Kidney epithelial cell (primary cell): Measurements from ENCODE around the gene RSAD2. TPM values are rescaled to one million over a fixed set of nuclear protein-coding genes. Genes with fewer than 3 reads are reported as not detected.
"Not testable (repeated sequence)": the region's sequence is repeated elsewhere in the genome, so short reads cannot be mapped to it uniquely, and the experiment has no call there.

ENCODE experiments used
- DNase-seq: peaks from one replicate; pipeline ENCODE4 v3.0.0-alpha.2; 2010; ENCODE audit warnings: low read depth
- H3K27me3 ChIP-seq: 2 replicates; pipeline ENCODE4 v1.6.0; 2011; ENCODE audit warnings: low read length; ENCODE audit not compliant: control insufficient read depth, insufficient read depth
- H3K36me3 ChIP-seq: 2 replicates; pipeline ENCODE4 v1.5.1; 2011; ENCODE audit warnings: low read length; ENCODE audit not compliant: control insufficient read depth, insufficient read depth
- H3K4me3 ChIP-seq: 2 replicates; pipeline ENCODE4 v1.5.1; 2011; ENCODE audit warnings: low read depth, mild to moderate bottlenecking, control low read depth, low read length
- total RNA-seq: library from RNA; depleted of rRNA; stranded (reverse); fragments of >200 nt; gene quantifications from 2 replicates; pipeline ENCODE4 v1.2.3, GENCODE V29; 2015
- TF ChIP-seq, protein P1 (sequence below): IDR thresholded peaks from 2 replicates; pipeline ENCODE4 v1.5.1; 2011; ENCODE audit warnings: mild to moderate bottlenecking, moderate library complexity, low read length, control low read depth, inconsistent platforms; ENCODE audit not compliant: insufficient read depth, poor library complexity, severe bottlenecking

RSAD2 gene
- total RNA-seq, 1 donor from 2014 or later: 3.6 TPM

DNA sequence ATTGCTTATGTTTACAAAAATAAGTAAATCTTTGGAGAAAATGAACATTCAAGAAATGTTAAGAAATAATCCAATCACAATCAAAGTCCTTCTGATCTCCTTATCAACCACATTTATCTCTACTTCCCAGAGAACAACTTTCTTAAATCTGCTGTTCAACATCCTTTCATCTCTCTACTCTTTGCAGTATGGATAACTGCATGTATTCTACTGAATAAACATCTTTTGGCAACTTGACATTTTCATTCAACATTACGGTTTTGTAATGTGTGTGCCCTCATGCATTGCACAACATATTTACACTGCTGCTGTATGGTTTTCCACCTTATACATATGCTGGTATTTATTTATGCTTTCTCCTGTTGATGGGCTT, 21.0 kb upstream of the RSAD2 start:
- TF ChIP-seq, protein P1, sequence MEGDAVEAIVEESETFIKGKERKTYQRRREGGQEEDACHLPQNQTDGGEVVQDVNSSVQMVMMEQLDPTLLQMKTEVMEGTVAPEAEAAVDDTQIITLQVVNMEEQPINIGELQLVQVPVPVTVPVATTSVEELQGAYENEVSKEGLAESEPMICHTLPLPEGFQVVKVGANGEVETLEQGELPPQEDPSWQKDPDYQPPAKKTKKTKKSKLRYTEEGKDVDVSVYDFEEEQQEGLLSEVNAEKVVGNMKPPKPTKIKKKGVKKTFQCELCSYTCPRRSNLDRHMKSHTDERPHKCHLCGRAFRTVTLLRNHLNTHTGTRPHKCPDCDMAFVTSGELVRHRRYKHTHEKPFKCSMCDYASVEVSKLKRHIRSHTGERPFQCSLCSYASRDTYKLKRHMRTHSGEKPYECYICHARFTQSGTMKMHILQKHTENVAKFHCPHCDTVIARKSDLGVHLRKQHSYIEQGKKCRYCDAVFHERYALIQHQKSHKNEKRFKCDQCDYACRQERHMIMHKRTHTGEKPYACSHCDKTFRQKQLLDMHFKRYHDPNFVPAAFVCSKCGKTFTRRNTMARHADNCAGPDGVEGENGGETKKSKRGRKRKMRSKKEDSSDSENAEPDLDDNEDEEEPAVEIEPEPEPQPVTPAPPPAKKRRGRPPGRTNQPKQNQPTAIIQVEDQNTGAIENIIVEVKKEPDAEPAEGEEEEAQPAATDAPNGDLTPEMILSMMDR: no peak
- Histone ChIP-seq H3K36me3 (no peaks in the 10 kb centered on the region), H3K27me3 (no peaks in the 10 kb centered on the region), H3K4me3 (no peak overlapping the region)
- DNase-seq: no peak

DNA sequence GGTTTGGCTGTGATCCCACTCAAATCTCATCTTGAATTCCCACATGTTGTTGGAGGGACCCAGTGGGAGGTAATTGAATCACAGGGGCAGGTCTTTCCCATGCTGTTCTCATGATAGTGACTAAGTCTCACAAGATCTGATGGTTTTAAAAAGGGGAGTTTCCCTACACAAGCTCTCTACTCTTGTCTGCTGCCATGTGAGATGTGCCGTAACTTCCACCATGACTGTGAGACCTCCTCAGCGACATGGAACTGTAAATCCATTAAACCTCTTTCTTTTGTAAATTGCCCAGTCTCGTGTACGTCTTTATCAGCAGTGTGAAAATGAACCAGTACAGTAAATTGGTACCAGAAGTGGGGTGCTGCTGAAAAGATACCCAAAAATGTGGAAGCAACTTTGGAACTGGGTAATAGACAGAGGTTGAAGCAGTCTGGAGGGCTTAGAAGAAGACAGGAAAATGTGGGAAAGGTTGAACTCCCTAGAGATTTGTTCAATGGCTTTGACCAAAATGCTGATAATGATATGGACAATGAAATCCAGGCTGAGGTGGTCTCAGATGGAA, 19.0 kb upstream of the RSAD2 start:
- not testable (repeated sequence) for H3K36me3 ChIP-seq, DNase-seq, H3K27me3 ChIP-seq, H3K4me3 ChIP-seq

DNA sequence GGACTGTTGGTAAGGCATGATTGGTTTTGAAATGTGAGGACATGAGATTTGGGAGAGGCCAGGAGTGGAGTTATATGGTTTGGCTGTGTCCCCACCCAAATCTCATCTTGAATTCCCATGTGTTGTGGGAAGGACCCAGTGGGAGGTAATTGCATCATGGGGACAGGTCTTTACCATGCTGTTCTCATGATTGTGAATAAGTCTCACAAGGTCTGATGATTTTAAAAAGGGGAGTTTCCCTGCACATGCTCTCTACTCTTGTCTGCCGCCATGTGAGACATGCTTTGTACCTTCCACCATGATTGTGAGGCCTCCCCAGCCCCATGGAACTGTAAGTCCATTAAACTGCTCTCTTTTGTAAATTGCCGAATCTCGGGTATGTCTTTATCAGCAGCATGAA, 17.3 kb upstream of the RSAD2 start:
- H3K36me3 ChIP-seq: no peaks in the 10 kb centered on the region
- no peak overlapping the region for H3K4me3 ChIP-seq
- no peaks in the 10 kb centered on the region for H3K27me3 ChIP-seq
- TF ChIP-seq, protein P1: no peak
- DNase-seq: no peak

DNA sequence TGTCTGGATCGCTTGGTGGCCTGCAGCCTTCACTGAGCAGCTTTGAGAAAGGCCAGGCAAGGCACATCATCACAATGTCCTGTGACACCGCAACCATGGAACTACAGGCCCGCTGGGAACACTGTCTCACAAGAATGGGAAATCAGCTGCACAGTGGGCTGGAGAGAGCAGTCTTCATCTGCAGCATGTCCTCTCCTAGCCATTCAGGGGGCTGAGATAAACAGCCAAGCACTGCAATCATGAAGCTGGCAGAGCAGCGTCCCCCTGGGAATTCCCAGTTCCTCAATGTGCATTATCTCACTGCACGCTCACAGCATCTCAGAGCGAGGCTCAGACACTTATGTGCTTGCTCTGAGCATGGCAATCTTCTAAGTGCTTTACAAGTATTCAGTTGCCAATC, 13.8 kb upstream of the RSAD2 start:
- DNase-seq: no peak

DNA sequence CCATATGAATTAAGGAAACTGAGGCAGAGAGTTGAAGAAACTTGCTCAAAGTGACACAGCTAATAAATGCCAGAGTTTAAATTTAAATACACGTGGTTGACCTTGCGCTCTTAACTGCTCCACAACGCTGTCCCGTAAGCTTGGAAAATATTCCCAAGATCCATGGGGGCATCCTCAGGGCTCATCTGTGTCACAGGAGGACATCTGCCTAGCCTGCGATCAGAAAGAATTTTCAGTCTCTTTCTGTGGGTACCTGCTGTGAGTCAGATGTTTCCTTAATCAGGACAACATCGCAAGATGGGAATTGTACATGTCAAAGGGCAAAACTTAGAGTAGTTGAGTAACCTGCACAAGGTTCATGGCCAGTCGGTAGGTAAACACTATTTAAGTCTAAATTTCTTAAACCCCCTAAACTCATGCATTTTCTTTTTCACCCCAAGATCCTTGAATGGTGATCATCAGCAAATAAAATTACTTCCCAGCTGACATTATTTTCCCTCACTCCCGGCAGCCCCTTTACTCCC, 13.3 kb upstream of the RSAD2 start:
- H3K4me3 ChIP-seq: no peak overlapping the region
- TF ChIP-seq, protein P1: no peak
- DNase-seq: no peak
- H3K27me3 ChIP-seq: no peaks in the 10 kb centered on the region
- H3K36me3 ChIP-seq: no peaks in the 10 kb centered on the region

More for the DNA sequence above, 13.8 kb upstream of the RSAD2 start:
- no peaks in the 10 kb centered on the region for H3K36me3 ChIP-seq
- H3K4me3 ChIP-seq: no peak overlapping the region
- H3K27me3 ChIP-seq: no peaks in the 10 kb centered on the region
- TF ChIP-seq, protein P1: no peak

DNA sequence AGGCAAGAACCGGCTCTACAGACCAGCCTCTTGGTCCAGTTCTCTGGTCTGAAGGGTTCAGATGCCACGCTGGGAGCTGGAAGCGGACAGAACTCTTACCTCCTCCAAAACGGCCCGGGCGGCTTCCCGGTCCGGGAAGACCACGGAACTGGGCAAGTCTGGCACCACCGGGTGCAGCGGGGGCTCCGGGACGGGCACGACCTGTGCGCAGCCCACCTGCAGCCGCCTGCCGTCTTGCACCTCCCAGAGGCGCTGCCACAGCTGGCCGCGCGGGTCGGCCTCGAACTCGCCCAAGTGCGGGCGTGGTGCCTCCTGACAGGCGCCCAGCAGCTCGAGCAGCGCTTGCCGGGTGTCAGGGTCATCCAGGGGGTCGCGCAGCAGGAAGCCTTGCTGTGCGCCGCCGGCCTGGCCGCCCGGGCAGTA, 12.6 kb upstream of the RSAD2 start:
- no peaks in the 10 kb centered on the region for H3K36me3 ChIP-seq
- no peaks in the 10 kb centered on the region for H3K27me3 ChIP-seq
- TF ChIP-seq, protein P1: no peak
- H3K4me3 ChIP-seq: peak overlapping the region; percentile 60
- DNase-seq: no peak
